Lower leg skin (tissue), 4 donors: ENCODE results near the gene TAOK3. TPM values are rescaled to one million over a fixed set of nuclear protein-coding genes. Genes with fewer than 3 reads are reported as not detected.

Experiments
- DNase-seq, 2 donors: peaks; one replicate each; pipeline ENCODE4 v3.0.0-alpha.2; 2019; ENCODE audit warnings: low spot score in 2 of 2
- H3K4me3 ChIP-seq: fragments of 200-600 bp; sonication (generic); 2 replicates; pipeline ENCODE4 v1.5.1; 2017; ENCODE audit warnings: mild to moderate bottlenecking, low read depth; ENCODE audit not compliant: poor library complexity, severe bottlenecking
- CTCF ChIP-seq, 3 donors: fragments of 450-650 bp; IDR thresholded peaks; one replicate each; pipeline ENCODE4 v1.5.1; 2016; ENCODE audit warnings: antibody characterized with exemption in 3 of 3, mild to moderate bottlenecking in 3 of 3, moderate library complexity in 2 of 3
- POLR2A ChIP-seq, 2 donors: fragments of 450-650 bp; IDR thresholded peaks; one replicate each; pipeline ENCODE4 v1.6.1; 2016 to 2017; ENCODE audit warnings: antibody characterized with exemption in 2 of 2, mild to moderate bottlenecking in 1 of 2, moderate library complexity in 1 of 2
- WGBS, 2 donors: methylation state at CpG; one replicate each; pipeline ENCODE4 v1.1.5; 2018; 5-methylcytosine and 5-hydroxymethylcytosine counted together
- intact Hi-C: fragments of 100-400 bp; cut with DNase I; formaldehyde crosslinking; loops from one replicate; pipeline ENCODE4 v1.15.0; 2023; ENCODE audit warnings: low total_unique reads
- total RNA-seq, 4 donors: library from RNA; depleted of rRNA; stranded (reverse); fragments of >200 nt; gene quantifications; one replicate each; pipeline ENCODE4 v1.1.0, GENCODE V29; 2016

TAOK3 gene
- total RNA-seq, 4 donors from 2014 or later = 15.7 to 46.6 (median 24.7) TPM

DNA sequence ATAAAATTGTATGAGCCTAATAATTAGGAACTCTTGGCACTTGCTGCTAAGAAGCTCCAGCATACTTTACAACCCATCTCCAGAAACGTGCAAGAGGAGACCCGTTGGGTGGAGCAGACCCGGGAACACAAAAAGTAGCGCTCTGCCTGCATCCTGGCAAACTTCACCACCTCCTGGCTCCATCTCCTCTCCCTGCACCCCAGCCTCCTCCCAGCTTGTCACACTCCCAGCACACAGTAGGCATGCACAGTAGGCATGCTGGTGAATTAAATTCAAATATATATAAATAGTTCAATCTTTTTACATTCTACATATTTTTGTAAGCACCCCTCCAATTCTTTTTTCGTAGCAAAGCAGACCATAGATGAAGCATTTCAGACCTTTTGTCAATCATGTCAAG lies 270.1 kb downstream of the TAOK3 start:
- intact Hi-C loops = no loop called here
- H3K4me3 ChIP-seq = no peak overlapping the region
- WGBS, 2 donors = 24 to 28% methylated on average over 5 of the region's 5 CpGs
- TF ChIP-seq POLR2A (IDR thresholded peaks at IDR 0.05) = no peak
- no peak for TF ChIP-seq CTCF (IDR thresholded peaks at IDR 0.05)
- no peak for DNase-seq

DNA sequence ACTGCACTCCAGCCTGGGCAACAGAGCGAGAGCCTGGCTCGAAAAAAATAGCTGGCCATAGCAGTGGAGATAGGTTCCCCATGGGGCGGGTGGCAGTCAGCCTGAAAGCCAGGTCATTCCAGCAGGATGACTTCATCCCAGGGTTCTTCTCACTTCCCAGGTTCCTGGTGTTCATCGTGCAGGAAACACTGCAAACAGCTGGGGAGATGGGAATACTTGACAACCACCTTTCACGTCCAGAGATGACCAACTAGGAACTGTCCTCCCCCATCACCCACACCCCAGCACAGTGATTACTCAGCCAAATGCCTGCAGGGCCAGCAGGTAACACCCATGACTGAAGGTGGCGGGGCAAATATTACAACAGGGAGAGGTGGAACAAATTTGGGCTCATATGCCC lies 270.6 kb downstream of the TAOK3 start:
- DNase-seq = no peak
- intact Hi-C loops = no loop called here
- TF ChIP-seq POLR2A (IDR thresholded peaks at IDR 0.05) (no peak), CTCF (IDR thresholded peaks at IDR 0.05) (no peak)
- no peak overlapping the region for H3K4me3 ChIP-seq
- 70 to 75% methylated on average over 6 of the region's 6 CpGs for WGBS, 2 donors

DNA sequence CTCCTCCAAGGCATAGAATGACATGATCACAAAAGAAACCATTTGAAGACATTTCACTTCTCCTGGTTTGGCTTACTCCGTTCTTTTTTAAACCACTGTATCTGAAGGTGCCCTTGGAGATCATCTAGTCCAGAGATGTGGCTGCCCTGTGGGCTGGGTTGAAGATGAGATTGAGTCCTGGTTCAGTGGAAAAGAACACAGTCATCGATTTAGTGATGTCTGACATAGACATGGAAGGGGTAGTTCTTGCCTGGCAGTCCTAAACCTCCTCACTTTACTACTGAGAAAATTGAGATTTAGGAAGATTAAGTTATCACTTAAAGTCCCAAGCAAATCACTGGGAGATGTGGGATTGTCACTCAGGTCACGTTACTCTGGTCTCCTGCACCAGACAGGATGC lies 271.7 kb downstream of the TAOK3 start:
- DNase-seq = no peak
- H3K4me3 ChIP-seq = no peak overlapping the region
- intact Hi-C loops = no loop called here
- 82 to 84% methylated on average over 3 of the region's 3 CpGs for WGBS, 2 donors
- TF ChIP-seq POLR2A (IDR thresholded peaks at IDR 0.05) (no peak), CTCF (IDR thresholded peaks at IDR 0.05) (no peak)

Other genes starting within 250 kb of the TAOK3 start
- gene PEBP1, start 236.8 kb downstream of the TAOK3 start, total RNA-seq = 100 to 1,000 TPM; 192 to 447 (median 328) TPM
- gene SUDS3, start 3.6 kb upstream of the TAOK3 start, total RNA-seq = 10 to 100 TPM; 33.9 to 85.0 (median 68.9) TPM